Activated CD4-positive, alpha-beta T cell treated with anti-CD3 and anti-CD28 coated beads, Interleukin-2, Interleukin-4, amounts not matched to agents 100 ng/mL and 50 ng/mL, durations not matched to agents 16 hours and 8 hours (primary cell): ENCODE data around the gene WDR48.
"Not testable (repeated sequence)": the region's sequence is repeated elsewhere in the genome, so short reads cannot be mapped to it uniquely, and the experiment has no call there.

ENCODE experiments used
- DNase-seq: peaks from one replicate; pipeline ENCODE4 v3.0.0-alpha.2; 2020; ENCODE audit warnings: low spot score

The WDR48 gene

GRCh38 chr3:39051649-39052561 is at the start of gene WDR48, which contains the start of gene SCN11A:
Gene WDR48, plus strand, starts transcription at chr3:39052016. Its CDS starts 10 bp downstream, at chr3:39052026.
Gene SCN11A, minus strand, starts transcription at chr3:39051944. Its CDS starts 101,582 bp downstream, at chr3:38950362.
- peak; percentile 95 for DNase-seq

DNA sequence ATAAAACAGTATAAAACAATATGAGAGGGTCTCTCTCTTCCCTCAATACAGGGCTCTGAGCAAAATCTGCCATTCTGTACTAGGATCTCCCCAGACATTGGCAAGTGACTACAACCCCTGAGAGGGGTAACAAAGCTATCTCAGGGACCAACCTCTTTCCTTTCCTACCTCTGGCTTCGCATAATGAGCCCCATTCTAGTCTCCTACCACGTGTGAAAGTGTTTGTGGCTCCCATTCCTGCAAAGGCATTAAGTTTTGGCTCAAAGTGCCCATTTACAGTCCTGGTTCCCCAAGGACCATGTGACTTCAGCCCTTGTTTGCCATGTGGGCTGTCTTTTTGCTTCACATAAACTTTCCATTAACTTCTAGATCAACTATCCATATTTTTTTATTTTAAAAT is 46.5 kb upstream of the WDR48 start:
- DNase-seq = no peak

- DNase-seq = no peak
Measured at GRCh38 chr3:39011191-39011736, 40.6 kb upstream of the WDR48 start.

DNA sequence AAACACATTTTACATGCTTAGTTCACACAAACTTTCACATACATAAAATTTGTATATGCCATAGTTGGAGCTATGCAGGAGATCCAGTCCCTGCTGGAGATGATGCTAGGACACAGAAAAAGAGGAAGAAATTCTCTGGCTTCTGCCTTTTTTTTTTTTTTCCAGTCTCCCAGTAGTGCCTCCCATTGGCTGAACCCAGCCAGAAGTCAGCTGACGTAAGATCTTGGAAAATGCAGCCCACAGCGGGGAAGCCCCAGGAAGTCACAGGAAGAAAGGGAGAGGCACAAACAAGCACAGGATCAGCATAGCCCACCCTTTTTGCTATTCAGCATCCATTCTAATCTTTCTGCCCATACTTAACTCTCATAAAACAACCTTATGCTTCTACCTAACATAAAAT is 38.5 kb upstream of the WDR48 start:
- no peak for DNase-seq

DNA sequence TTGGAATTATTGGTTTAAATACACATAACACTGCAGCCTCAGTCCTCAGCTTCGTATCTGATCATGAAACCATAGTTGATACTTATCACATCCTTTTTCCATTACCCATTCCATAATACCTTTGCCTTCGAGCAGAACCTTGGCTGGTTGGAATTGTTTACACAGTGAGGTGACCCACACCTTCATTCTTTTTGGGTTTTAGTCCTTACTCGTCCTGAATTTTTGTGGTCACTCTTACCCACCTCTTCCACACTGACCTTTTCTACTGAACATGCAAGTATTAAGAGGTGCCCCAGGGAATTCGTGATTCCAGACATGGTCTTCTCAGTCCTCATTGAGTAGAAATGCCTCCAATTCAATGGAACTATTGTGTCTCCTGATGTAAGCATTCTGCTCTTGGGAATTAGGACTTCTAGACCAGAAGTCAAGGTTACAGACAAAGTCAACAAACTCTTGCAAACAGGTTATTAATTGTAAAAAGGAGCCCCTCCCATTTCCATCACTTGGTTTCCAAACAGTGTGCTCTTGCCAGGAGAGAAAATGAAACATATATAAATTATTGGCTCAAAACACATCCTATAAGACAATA is 37.8 kb upstream of the WDR48 start:
- DNase-seq = no peak

GRCh38 chr3:39015418-39015817 is 36.4 kb upstream of the WDR48 start:
- no peak for DNase-seq

- DNase-seq = no peak
Measured at GRCh38 chr3:39019299-39019698, 32.5 kb upstream of the WDR48 start.

DNA sequence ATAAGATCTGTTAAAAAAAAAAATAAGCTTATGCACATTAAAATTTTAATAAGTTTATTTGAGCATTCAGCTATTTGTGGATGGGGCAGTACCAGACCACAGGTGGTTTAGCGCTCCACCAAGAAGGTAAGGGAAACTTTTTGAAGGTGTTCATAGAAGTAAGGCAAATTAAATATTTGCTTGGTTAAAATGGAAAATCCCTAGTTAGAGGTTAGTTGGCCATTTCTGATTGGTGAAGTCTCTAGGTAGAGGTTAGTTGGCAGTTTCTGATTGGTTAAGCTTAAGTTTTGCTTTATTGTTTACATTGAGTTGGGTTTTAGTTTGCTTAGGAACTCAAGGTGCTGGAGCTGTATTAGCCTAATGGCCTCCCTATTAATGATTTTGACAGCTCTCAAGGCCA is 30.8 kb upstream of the WDR48 start:
- DNase-seq = no peak

GRCh38 chr3:39021465-39022285 is 30.1 kb upstream of the WDR48 start:
- no peak for DNase-seq

- DNase-seq = no peak
Measured at GRCh38 chr3:39022286-39022630, 29.6 kb upstream of the WDR48 start.

- DNase-seq = no peak
Measured at GRCh38 chr3:39024497-39024896, 27.3 kb upstream of the WDR48 start.

GRCh38 chr3:39025222-39025970 is 26.4 kb upstream of the WDR48 start:
- DNase-seq = peak; percentile 8

GRCh38 chr3:39028546-39028945 is 23.3 kb upstream of the WDR48 start:
- no peak for DNase-seq

DNA sequence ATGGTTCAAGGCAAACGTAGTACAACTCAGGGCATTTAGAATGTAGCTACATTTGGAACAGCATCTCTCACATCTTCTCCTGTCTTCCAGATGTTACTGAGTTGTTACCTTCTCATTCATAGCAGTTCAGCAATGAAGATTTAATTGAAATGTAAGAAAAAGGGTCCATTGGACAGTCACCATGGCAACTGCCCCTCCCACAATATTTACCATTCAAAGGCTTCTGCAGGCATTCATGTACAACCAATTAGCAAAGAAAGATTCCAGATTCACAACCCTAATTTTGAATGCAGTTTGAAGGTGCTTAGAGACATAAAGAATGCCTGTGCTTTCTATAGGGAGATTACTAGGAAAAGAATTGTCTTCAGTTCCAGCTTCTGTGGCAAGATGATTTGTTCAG is 22.3 kb upstream of the WDR48 start:
- DNase-seq = no peak

DNA sequence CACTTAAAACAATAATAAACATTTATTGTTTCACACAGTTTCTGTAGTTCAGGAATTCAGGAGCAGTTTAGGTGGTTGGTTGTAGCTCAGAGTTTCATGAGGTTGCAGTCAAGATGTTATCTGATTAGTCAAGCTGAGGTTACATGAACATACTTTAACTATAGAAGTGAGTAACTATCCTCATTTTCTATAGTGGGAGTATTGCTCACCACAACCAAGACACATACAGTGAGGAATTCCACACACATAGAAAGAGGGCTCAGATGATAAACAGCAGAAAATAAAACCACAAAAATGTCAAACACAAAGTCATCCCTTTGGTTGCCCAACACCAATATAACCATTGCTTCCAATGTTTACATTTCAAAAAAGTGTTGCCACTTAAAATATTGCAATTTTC is 13.7 kb upstream of the WDR48 start:
- DNase-seq = no peak

DNA sequence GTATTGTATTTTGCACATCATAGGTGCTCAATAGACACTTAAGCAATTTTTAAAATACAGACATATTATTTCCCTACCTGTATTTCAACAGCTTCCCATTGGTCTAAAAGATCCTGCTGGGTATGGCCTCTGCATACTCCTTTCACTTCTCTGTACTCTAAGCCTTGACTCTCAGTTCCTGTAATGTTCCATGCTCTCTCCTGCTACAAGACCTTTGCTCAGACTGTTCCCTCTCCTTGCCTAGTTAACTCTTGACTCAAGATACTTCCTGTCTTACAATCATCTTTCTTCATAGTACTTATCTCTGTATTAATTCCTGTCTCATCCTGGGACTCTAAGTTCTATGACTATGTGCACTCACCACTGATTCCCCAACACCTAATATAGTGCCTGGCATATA is 1.8 kb upstream of the WDR48 start:
- DNase-seq = no peak

DNA sequence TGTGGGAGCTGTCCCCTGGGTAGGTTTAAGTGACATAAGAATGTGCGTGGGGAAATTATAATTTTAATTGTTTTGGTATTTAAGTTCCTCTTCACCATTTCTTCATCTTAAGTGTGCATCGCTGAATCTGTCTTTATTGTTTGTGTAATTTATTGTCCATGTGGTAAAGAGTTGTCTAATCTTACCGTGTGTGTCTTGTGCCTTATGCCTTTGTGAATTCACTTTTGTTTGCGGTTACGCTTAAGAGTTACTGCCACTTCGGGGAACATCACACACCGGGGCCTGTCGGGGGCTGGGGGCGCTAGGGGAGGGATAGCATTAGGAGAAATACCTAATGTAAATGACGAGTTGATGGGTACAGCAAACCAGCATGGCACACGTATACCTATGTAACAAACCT is 767 bp downstream of the WDR48 start:
- no peak for DNase-seq

GRCh38 chr3:39053696-39054095 is 1.9 kb downstream of the WDR48 start:
- no peak for DNase-seq

DNA sequence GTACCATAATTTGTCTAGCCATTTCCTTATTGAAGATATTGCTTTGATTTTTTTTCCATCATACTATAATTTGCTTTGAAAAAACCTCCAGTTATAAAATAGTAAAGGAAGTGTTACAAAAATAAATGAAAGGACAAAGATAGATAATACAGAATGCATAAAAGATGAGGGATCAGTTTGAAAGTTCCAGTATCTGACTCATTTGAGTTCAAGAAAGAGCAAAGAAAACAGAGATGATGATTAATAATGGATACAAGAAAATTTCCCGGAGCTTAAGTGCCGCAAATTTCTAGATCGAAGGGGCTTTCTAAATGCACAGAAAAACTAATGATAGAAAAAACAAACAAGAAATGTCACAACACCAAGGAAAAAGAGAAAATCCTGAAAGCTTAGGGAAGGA is 4.3 kb downstream of the WDR48 start:
- DNase-seq = peak; percentile 19

DNA sequence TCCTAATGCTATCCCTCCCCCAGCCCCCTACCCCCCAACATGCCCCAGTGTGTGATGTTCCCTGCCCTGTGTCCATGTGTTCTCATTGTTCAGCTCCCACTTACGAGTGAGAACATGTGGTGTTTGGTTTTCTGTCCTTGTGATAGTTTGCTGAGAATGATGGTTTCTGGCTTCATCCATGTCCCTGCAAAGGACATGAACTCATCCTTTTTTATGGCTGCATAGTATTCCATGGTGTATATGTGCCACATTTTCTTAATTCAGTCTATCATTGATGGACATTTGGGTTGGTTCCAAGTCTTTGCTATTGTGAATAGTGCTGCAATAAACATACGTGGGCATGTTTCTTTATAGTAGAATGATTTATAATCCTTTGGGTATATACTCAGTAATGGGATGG is 9.4 kb downstream of the WDR48 start:
- not testable (repeated sequence) for DNase-seq

GRCh38 chr3:39062180-39062579 is 10.4 kb downstream of the WDR48 start:
- no peak for DNase-seq

DNA sequence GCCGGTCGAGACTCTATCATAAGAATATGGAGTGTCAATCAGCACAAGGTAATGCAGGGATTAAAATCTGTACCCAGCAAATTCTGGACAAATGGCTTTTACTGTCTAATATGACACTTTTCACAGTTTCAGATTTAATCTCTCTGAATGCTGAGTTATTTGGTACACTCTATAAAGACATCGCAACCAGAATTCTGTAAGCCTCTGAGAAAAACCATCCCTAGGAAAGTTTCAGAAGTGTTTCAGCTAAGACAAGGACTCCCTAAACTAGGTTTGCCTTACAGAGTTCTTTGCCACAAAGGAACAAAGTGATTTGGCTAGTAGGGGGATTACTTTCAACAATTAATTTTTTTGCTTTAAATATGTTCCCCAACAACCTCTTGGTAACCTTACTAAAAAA is 11.3 kb downstream of the WDR48 start:
- peak; percentile 46 for DNase-seq
